Fibroblast of villous mesenchyme (primary cell): Measurements from ENCODE around the gene RAPGEF2. TPM values are rescaled to one million over a fixed set of nuclear protein-coding genes. Genes with fewer than 3 reads are reported as not detected.
A peak's percentile ranks its signal among the peaks of the same experiment; 100 is the strongest.

Experiments
- DNase-seq: peaks from one replicate; pipeline ENCODE4 v3.0.0-alpha.2; 2010; ENCODE audit warnings: low read depth
- H3K4me3 ChIP-seq: 2 replicates; pipeline ENCODE4 v1.5.1; 2011; ENCODE audit warnings: low read depth, mild to moderate bottlenecking, low read length
- total RNA-seq: library from RNA; depleted of rRNA; stranded (reverse); fragments of >200 nt; gene quantifications from 2 replicates; pipeline ENCODE4 v1.2.3, GENCODE V29; 2012
- TF ChIP-seq, protein P1 (sequence below): IDR thresholded peaks from 2 replicates; pipeline ENCODE4 v1.5.1; 2012; ENCODE audit warnings: low read depth, mild to moderate bottlenecking, low read length; ENCODE audit not compliant: insufficient read depth

RAPGEF2 gene
- total RNA-seq, 1 donor = 47.1 TPM

DNA sequence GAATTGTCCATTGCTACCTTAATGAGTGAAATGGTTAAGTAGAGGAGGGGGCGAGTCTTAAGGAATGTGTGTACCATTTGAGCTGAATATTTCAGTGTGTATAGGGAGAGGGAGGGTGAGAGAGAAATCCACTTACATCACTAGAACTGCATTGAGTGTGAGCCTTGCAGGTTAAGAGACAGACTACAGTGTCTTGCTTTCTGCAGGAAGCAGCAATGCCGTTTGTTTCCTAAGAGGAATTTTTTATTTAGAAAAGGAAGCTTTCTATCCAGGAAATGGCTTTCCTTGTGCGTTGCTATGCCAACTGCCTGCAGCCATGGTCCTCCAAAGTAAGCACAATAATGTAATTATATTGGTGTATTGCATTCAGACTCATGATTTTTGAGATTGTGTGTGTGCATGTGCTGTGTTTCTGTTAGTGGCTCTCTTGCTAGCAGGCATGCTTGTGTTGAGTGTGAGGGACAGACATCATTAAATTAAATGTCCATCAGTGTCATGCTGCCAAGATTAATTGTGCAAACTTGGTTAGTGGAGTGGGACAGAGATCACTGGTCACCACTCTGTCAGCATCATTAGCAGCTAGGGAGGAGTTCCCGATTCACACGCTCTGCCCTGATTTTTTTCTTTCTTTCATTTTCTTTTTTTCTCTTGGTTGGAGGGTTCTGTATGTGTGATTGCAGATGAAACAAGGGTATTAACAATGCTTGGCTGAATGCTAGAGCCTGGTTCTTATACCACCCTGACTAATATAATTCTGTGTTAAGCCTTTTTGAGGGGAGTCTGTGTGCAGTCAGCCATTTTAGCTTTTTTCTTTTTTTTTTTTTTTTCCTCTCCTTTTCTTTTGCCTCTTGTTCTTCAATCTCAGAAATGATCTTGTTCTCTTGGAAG, 164.3 kb downstream of the RAPGEF2 start:
- TF ChIP-seq, protein P1, sequence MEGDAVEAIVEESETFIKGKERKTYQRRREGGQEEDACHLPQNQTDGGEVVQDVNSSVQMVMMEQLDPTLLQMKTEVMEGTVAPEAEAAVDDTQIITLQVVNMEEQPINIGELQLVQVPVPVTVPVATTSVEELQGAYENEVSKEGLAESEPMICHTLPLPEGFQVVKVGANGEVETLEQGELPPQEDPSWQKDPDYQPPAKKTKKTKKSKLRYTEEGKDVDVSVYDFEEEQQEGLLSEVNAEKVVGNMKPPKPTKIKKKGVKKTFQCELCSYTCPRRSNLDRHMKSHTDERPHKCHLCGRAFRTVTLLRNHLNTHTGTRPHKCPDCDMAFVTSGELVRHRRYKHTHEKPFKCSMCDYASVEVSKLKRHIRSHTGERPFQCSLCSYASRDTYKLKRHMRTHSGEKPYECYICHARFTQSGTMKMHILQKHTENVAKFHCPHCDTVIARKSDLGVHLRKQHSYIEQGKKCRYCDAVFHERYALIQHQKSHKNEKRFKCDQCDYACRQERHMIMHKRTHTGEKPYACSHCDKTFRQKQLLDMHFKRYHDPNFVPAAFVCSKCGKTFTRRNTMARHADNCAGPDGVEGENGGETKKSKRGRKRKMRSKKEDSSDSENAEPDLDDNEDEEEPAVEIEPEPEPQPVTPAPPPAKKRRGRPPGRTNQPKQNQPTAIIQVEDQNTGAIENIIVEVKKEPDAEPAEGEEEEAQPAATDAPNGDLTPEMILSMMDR = no peak
- DNase-seq = peak; percentile 36
- H3K4me3 ChIP-seq = peak overlapping the region; percentile 45

DNA sequence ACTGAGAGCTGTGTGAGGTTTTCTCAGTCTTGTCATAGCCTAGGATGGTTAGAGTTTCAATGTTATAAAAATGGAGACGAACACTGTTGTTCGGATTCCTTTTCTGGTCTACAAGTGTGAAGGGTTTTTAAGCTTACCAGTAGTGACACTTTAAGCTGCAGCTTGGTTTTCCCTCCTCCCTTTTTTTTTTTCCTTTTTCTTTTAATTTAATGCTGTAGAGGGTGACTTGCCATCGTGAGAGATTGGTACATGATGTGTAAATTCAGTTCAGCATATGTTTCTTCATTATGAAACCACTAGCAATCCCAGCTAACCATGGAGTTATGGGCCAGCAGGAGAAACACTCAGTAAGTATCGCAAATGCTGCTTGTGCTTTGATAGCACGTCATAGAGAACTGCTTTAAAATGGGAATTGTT, 165.0 kb downstream of the RAPGEF2 start:
- peak overlapping the region; percentile 45 for H3K4me3 ChIP-seq
- peak; percentile 65 for DNase-seq
- TF ChIP-seq, protein P1 = no peak

DNA sequence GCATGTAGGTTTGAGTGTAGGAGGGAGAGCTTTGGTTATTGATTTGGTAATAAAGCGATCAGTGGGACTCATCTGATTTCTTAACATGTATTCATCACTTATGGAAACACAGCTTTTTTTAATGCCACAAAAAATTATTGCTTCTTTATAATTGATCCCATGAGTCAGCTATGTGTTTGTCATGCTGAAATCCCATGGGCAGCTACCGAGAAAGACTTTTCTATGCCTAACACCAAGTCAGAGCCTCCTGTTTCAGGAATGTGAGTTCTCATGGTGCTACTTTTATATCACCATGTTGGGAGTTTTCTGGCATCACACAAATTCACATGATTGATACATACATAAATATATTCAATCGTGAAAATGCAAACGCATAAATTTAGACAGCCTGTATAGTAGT, 165.7 kb downstream of the RAPGEF2 start:
- no peak for DNase-seq
- peak overlapping the region; percentile 45 for H3K4me3 ChIP-seq
- TF ChIP-seq, protein P1 = no peak

DNA sequence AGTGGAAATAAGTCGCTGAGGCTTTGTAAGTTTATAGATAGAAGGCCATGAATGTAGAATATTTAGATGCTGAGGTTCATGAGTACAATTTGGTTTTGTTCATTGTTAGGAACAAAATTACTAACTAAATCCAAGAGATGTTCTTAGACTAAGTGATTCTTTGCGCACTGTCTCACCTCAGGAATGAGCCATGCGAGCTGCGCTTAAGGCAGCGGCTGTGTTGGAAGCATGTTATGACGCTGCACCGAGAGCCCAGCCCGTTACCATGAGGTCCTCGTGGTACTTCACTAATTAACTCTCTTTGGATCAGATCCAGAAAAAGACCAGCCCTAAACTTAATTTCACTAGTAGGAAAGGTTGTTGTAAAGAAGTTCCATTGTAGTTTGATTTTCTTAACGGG, 166.2 kb downstream of the RAPGEF2 start:
- no peak overlapping the region for H3K4me3 ChIP-seq
- TF ChIP-seq, protein P1 = no peak
- no peak for DNase-seq

DNA sequence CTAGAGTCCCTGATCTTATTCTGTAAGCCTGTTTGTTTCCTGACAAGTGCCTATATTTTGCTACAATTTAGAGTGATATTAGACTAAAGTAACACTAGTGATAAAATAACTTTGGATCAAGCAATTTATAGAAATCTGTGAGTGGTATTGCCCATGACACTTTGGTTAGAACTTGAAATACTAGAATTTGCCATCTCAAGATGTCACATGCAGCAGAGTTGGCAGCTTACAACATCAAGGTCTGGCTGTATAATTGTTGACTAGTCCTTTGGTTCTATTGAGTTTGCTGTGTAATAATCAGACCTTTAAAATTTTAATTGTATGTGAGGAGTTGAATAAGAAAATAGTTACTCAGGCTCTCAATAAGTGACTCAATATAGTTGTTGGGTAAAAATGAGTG, 167.1 kb downstream of the RAPGEF2 start:
- H3K4me3 ChIP-seq = no peak overlapping the region
- TF ChIP-seq, protein P1 = no peak
- no peak for DNase-seq

DNA sequence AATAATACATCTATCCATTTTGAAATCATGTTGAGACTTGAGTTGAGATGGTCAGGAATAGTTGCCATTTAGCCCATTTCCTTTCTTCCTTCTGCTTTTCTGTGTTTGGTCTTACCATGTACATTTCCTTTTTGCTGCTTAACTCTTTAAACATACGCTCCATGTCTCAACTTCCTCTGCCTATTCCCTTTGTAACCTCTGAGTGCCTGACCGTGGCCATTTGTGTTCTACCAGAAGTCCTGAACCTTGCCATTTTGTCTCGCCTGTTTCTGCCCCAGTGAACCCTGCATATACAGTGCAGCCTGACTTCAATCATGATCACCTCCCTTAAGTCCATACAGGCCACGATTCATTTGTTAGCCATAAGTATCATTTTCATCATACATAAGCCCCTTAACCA, 169.0 kb downstream of the RAPGEF2 start:
- H3K4me3 ChIP-seq = no peak overlapping the region
- TF ChIP-seq, protein P1 = no peak
- peak; percentile 25 for DNase-seq
